ENCODE results near the gene TNK2.

TNK2 gene

DNA sequence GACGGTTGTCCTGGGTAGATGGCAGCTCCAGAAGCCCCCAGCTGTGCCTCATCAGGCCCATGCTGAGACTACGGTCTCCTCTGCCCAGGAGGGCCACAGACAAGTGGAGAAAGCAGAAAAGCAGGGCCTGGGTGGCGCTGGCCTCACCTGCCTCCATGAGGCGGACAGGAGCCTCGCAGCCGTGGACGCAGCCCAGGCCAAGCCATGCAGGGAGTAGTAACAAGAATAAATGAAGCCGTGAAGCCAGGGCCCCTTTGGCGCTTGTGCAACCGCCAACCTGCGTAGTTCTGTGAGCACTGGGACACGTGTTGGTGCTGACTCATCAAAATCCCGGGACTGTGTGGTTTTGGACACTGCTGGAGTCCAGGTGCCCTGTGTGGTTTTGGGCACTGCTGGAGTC lies 84.4 kb downstream of the TNK2 start:
- no peak for DNase-seq
- Mint-ChIP-seq H3K27ac (no peak overlapping the region), H3K4me3 (no peak overlapping the region), H3K4me1 (peaks cover 44% of the 10 kb centered on the region), H3K36me3 (ENCODE audit: low read depth) (no peaks in the 10 kb centered on the region), H3K9me3 (no peaks in the 10 kb centered on the region), H3K27me3 (ENCODE audit: low read depth, poor library complexity) (peaks cover 9% of the 10 kb centered on the region)
- TF ChIP-seq, protein P1, sequence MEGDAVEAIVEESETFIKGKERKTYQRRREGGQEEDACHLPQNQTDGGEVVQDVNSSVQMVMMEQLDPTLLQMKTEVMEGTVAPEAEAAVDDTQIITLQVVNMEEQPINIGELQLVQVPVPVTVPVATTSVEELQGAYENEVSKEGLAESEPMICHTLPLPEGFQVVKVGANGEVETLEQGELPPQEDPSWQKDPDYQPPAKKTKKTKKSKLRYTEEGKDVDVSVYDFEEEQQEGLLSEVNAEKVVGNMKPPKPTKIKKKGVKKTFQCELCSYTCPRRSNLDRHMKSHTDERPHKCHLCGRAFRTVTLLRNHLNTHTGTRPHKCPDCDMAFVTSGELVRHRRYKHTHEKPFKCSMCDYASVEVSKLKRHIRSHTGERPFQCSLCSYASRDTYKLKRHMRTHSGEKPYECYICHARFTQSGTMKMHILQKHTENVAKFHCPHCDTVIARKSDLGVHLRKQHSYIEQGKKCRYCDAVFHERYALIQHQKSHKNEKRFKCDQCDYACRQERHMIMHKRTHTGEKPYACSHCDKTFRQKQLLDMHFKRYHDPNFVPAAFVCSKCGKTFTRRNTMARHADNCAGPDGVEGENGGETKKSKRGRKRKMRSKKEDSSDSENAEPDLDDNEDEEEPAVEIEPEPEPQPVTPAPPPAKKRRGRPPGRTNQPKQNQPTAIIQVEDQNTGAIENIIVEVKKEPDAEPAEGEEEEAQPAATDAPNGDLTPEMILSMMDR (IDR thresholded peaks at IDR 0.05), result no peak

DNA sequence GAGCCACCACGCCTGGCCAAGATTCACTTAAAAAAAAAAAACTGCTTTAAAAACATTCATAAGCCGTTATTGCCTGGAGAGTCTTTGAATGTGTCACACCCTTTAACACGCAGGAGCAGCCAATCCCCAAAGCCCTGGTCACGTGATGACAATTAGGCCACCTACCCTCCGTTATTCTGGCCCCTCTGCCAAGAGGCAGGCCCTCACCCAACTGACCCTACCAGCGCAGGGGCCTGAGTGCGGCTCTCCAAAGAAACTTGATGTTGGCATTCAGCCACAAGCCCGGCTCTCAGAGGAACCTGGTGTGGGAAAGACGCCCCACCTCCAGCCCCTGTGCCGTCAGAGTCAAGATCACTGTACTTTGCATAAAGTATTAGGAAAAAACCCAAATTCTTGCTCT lies 85.1 kb downstream of the TNK2 start:
- peaks cover 44% of the 10 kb centered on the region for H3K4me1 Mint-ChIP-seq
- DNase-seq, result no peak
- H3K4me3 Mint-ChIP-seq, result no peak overlapping the region
- H3K27ac Mint-ChIP-seq, result no peak overlapping the region
- no peaks in the 10 kb centered on the region for H3K9me3 Mint-ChIP-seq
- TF ChIP-seq, protein P1 (IDR thresholded peaks at IDR 0.05), result no peak
- no peaks in the 10 kb centered on the region for H3K36me3 Mint-ChIP-seq (ENCODE audit: low read depth)
- H3K27me3 Mint-ChIP-seq (ENCODE audit: low read depth, poor library complexity), result peaks cover 10% of the 10 kb centered on the region

DNA sequence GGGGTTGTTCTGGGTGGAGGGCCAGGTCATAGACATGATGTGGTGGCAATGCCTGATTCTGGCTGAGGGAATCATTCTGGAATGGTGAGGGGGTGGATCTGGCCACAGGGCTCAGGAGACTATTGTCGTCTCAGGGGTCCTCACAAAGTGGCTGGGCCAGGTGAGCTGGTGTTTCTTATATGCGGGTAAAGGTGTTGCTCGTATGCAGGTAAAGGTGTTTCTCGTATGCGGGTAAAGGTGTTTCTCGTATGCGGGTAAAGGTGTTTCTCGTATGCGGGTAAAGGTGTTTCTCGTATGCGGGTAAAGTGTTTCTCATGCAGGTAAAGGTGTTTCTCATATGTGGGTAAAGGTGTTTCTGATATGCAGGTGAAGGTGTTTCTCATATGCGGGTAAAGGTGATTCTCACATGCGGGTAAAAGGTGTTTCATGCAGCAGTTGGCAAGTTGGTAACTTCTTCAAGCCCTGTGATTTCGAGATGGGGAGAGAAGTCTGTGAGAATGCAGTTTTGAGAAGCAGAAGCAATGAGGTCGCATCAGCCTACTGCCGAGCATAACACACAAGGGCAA lies 86.1 kb downstream of the TNK2 start:
- Mint-ChIP-seq H3K27me3 (ENCODE audit: low read depth, poor library complexity) (peaks cover 15% of the 10 kb centered on the region), H3K36me3 (ENCODE audit: low read depth) (no peaks in the 10 kb centered on the region)

DNA sequence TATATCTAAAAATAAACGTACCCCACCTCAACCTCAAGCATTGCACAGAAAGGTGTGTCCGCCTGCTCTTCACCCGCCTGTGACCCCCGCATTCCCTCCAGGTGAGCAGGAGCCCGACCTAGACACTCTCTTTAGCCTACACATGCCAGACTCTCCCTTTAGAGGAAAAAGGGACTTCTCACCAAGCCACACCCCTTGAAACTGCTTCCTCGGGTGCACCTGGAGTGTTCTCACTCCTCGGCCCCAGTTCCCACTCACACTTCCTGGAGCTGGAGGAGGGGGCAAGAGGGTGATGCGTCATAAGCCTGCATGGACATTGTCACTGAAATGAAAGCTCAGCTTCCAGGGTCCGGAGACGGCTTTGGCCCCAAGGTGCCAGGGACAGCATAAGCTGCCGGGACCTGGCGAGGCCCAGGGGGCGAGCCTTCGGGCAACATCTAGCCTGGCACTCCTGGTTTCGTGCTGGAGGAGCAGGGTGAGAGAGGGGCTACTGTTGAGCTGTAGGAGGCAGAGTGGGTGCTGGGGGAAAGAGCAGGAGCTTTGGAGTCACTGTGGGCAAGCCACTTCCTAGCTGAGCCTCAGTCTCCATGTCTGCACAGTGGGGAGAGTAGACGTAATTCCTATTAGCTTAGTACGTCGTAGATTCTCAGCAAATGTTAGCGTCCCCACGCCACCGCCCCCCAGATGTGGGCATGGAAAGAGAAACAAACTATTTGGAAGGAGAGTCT lies 86.8 kb downstream of the TNK2 start:
- Mint-ChIP-seq H3K4me3 (no peak overlapping the region), H3K4me1 (peaks cover 47% of the 10 kb centered on the region), H3K9me3 (no peaks in the 10 kb centered on the region), H3K27ac (no peak overlapping the region), H3K27me3 (ENCODE audit: low read depth, poor library complexity) (peaks cover 15% of the 10 kb centered on the region), H3K36me3 (ENCODE audit: low read depth) (no peaks in the 10 kb centered on the region)
- DNase-seq, result no peak
- TF ChIP-seq, protein P1 (IDR thresholded peaks at IDR 0.05), result no peak

More for the DNA sequence above, 86.1 kb downstream of the TNK2 start:
- TF ChIP-seq, protein P1 (IDR thresholded peaks at IDR 0.05), result no peak
- DNase-seq, result no peak
- no peaks in the 10 kb centered on the region for H3K9me3 Mint-ChIP-seq
- peaks cover 50% of the 10 kb centered on the region for H3K4me1 Mint-ChIP-seq
- no peak overlapping the region for H3K4me3 Mint-ChIP-seq
- no peak overlapping the region for H3K27ac Mint-ChIP-seq

DNA sequence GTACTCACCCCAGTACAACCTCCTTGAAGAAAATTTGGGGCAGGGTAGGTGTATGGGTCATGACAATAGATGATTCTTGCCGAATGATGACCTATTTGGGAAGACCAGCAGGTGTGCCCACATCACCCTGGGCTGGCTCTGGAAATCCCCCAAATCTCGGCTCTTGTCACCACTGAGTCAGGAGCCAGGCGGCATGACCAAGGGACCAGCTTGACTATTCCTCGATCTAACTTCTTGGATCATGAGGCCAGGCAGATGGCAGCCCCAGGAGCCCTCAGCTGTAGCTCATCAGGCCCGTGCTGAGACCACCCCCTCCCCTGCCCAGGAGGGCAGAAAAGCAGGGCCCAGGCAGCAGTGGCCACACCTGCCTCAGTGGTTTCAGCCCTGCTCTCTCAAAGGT lies 87.5 kb downstream of the TNK2 start:
- H3K4me3 Mint-ChIP-seq, result no peak overlapping the region

More for the DNA sequence above, 87.5 kb downstream of the TNK2 start:
- Mint-ChIP-seq H3K4me1 (peaks cover 41% of the 10 kb centered on the region), H3K27me3 (ENCODE audit: low read depth, poor library complexity) (peaks cover 15% of the 10 kb centered on the region), H3K27ac (no peak overlapping the region), H3K9me3 (no peaks in the 10 kb centered on the region), H3K36me3 (ENCODE audit: low read depth) (no peaks in the 10 kb centered on the region)
- DNase-seq, result no peak
- TF ChIP-seq, protein P1 (IDR thresholded peaks at IDR 0.05), result no peak
